Activated CD4-positive, alpha-beta T cell treated with anti-CD3 and anti-CD28 coated beads for 36 hours (primary cell): ENCODE data around the gene OR11G2. TPM values are rescaled to one million over a fixed set of nuclear protein-coding genes. Genes with fewer than 3 reads are reported as not detected.
"Not testable (repeated sequence)": the region's sequence is repeated elsewhere in the genome, so short reads cannot be mapped to it uniquely, and the experiment has no call there.

Source experiments
- ATAC-seq: fragments of 200-7000 bp; cut with Tn5 transposase; one replicate; pipeline ENCODE4 v1.10.0; 2021; ENCODE audit warnings: mild to moderate bottlenecking, moderate library complexity
- CTCF ChIA-PET: fragments of 350-600 bp; sonication (Branson Sonifier 250); formaldehyde crosslinking; loops from one replicate; lab custom pipeline; 2021; ENCODE audit warnings: antibody characterized with exemption; lab: Charles Lee
- POLR2A ChIA-PET: fragments of 350-600 bp; sonication (Branson Sonifier 250); formaldehyde crosslinking; loops from one replicate; lab custom pipeline; 2021; ENCODE audit warnings: antibody characterized with exemption, inconsistent platforms; lab: Charles Lee
- DNase-seq: peaks from one replicate; pipeline ENCODE4 v3.0.0-alpha.2; 2020
- H3K27ac Mint-ChIP-seq: one replicate; pipeline ENCODE4 v1.8.0; 2021; ENCODE audit warnings: mixed read lengths
- H3K27me3 Mint-ChIP-seq: one replicate; pipeline ENCODE4 v1.8.0; 2021; ENCODE audit warnings: mixed read lengths
- H3K36me3 Mint-ChIP-seq: one replicate; pipeline ENCODE4 v1.8.0; 2021; ENCODE audit warnings: low read depth, mixed read lengths
- H3K4me1 Mint-ChIP-seq: one replicate; pipeline ENCODE4 v1.8.0; 2021; ENCODE audit warnings: mixed read lengths
- H3K4me3 Mint-ChIP-seq: one replicate; pipeline ENCODE4 v1.8.0; 2021; ENCODE audit warnings: mild to moderate bottlenecking, moderate library complexity, mixed read lengths
- H3K9me3 Mint-ChIP-seq: one replicate; pipeline ENCODE4 v1.8.0; 2021; ENCODE audit warnings: low read depth, mixed read lengths
- intact Hi-C, 2 experiments: fragments of 100-400 bp; cut with DNase I in 1 of 2; cut with micrococcal nuclease in 1 of 2; formaldehyde crosslinking; loops; one replicate each; pipeline versions ENCODE4 v1.14.2 to v1.15.1; 2022 to 2024; cut with DNase I, micrococcal nuclease
- total RNA-seq, 2 experiments: library from RNA; stranded (reverse); gene quantifications; one replicate each; pipeline ENCODE4 v1.2.3, GENCODE V29; 2021

Gene OR11G2, protein sequence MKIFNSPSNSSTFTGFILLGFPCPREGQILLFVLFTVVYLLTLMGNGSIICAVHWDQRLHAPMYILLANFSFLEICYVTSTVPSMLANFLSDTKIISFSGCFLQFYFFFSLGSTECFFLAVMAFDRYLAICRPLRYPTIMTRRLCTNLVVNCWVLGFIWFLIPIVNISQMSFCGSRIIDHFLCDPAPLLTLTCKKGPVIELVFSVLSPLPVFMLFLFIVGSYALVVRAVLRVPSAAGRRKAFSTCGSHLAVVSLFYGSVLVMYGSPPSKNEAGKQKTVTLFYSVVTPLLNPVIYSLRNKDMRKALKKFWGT
- not detected for total RNA-seq

- CTCF ChIA-PET, result interaction anchor here (0.7 kb wide), 1 partner anchor 59 kb away, joined by 3 read pairs; no protein-coding TSS in a partner anchor
- ATAC-seq (no peak), DNase-seq (no peak)
- no peaks in the 10 kb centered on the region for H3K4me1 Mint-ChIP-seq
- H3K27me3 Mint-ChIP-seq, result peaks cover 9% of the 10 kb centered on the region
- H3K27ac Mint-ChIP-seq, result no peak within 1 kb of the TSS
- no peaks in the 10 kb centered on the region for H3K9me3 Mint-ChIP-seq
- intact Hi-C loops, result no loop called here
- POLR2A ChIA-PET, result no interaction called here
- no peak within 1 kb of the TSS for H3K4me3 Mint-ChIP-seq
- H3K36me3 Mint-ChIP-seq, result no peaks in the 10 kb centered on the region
Observed at GRCh38 chr14:20190596-20190995, at the start of gene OR11G2. Gene OR11G2 (plus strand): TSS chr14:20190896. CDS start chr14:20197438, 6,542 bp downstream.

DNA sequence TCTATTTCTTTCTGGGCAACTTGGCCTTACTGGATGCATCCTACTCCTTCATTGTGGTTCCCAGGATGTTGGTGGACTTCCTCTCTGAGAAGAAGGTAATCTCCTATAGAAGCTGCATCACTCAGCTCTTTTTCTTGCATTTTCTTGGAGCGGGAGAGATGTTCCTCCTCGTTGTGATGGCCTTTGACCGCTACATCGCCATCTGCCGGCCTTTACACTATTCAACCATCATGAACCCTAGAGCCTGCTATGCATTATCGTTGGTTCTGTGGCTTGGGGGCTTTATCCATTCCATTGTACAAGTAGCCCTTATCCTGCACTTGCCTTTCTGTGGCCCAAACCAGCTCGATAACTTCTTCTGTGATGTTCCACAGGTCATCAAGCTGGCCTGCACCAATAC is 46.8 kb upstream of the OR11G2 start:
- Mint-ChIP-seq H3K4me1 (no peaks in the 10 kb centered on the region), H3K27me3 (peaks cover 7% of the 10 kb centered on the region), H3K36me3 (no peaks in the 10 kb centered on the region), H3K9me3 (no peaks in the 10 kb centered on the region), H3K27ac (no peak overlapping the region), H3K4me3 (no peak overlapping the region)
- intact Hi-C loops, result no loop called here
- ATAC-seq (no peak), DNase-seq (no peak)
- POLR2A ChIA-PET, result no interaction called here
- CTCF ChIA-PET, result interaction anchor here (1.0 kb wide), 1 partner anchor 335 kb away, joined by 3 read pairs; no protein-coding TSS in a partner anchor

- Mint-ChIP-seq H3K4me3 (no peak overlapping the region), H3K27ac (no peak overlapping the region), H3K4me1 (no peaks in the 10 kb centered on the region), H3K9me3 (peaks cover 6% of the 10 kb centered on the region), H3K27me3 (peaks cover 7% of the 10 kb centered on the region), H3K36me3 (no peaks in the 10 kb centered on the region)
- ChIA-PET POLR2A (no interaction called here), CTCF (no interaction called here)
- no peak for ATAC-seq
- intact Hi-C loops, result no loop called here
- no peak for DNase-seq
Observed at GRCh38 chr14:20144820-20145219, 45.9 kb upstream of the OR11G2 start.

- H3K9me3 Mint-ChIP-seq, result peaks cover 21% of the 10 kb centered on the region
- no peaks in the 10 kb centered on the region for H3K27me3 Mint-ChIP-seq
- DNase-seq, result no peak
- H3K36me3 Mint-ChIP-seq, result no peaks in the 10 kb centered on the region
- H3K4me1 Mint-ChIP-seq, result no peaks in the 10 kb centered on the region
- intact Hi-C loops, result no loop called here
- CTCF ChIA-PET, result no interaction called here
- H3K4me3 Mint-ChIP-seq, result no peak overlapping the region
- ATAC-seq, result no peak
- H3K27ac Mint-ChIP-seq, result no peak overlapping the region
- POLR2A ChIA-PET, result no interaction called here
Observed at GRCh38 chr14:20164462-20164861, 26.2 kb upstream of the OR11G2 start.

DNA sequence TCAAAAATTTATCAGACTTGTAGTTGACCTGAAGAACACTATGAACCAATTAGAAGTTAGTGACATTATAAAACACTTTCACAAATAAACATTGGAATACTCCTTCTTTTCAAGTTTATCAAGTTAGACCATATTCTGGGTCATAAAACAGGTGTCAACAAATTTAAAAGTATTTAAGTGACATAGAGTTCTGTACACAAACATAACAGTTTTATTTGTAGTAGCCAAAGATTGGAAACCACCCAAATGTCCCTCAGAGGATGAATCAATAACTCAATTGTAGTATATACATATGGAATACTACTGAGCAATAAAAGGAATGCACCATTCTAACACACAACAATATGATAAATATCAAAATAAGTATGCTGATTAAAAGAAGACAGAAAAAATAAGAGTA is 23.6 kb upstream of the OR11G2 start:
- Mint-ChIP-seq H3K9me3 (peaks cover 19% of the 10 kb centered on the region), H3K36me3 (no peaks in the 10 kb centered on the region), H3K27me3 (peaks cover 4% of the 10 kb centered on the region), H3K4me1 (no peaks in the 10 kb centered on the region), H3K27ac (no peak overlapping the region), H3K4me3 (no peak overlapping the region)
- DNase-seq, result no peak
- no peak for ATAC-seq
- ChIA-PET CTCF (no interaction called here), POLR2A (no interaction called here)
- intact Hi-C loops, result no loop called here

DNA sequence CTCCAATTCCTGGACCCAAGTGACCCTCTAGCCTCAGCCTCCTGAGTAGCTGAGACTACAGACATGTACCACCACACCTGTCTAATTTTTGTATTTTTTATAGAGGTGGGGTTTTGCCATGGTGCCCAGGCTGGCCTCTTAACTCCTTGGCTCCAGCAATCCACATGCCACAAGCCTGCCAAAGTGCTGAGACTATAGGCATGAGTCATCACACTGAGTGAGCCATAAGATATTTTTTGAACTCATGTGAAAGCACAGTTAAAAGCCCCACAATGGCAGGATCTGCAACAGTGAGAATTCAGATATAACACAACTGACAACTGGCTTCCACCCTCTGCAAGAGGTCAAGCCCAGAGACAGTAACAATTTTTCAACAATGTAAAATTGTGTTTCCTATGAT is 20.8 kb upstream of the OR11G2 start:
- H3K4me1 Mint-ChIP-seq, H3K9me3 Mint-ChIP-seq, intact Hi-C loops, H3K36me3 Mint-ChIP-seq, ATAC-seq, H3K4me3 Mint-ChIP-seq, DNase-seq, H3K27ac Mint-ChIP-seq, H3K27me3 Mint-ChIP-seq, POLR2A ChIA-PET: not testable (repeated sequence)
- CTCF ChIA-PET, result interaction anchor here (0.6 kb wide), 1 partner anchor 598 kb away, joined by 3 read pairs; no protein-coding TSS in a partner anchor

- CTCF ChIA-PET, DNase-seq, ATAC-seq, H3K27ac Mint-ChIP-seq, H3K9me3 Mint-ChIP-seq, H3K27me3 Mint-ChIP-seq, H3K4me1 Mint-ChIP-seq, H3K4me3 Mint-ChIP-seq, H3K36me3 Mint-ChIP-seq, POLR2A ChIA-PET, intact Hi-C loops: not testable (repeated sequence)
Observed at GRCh38 chr14:20174205-20174604, 16.5 kb upstream of the OR11G2 start.

DNA sequence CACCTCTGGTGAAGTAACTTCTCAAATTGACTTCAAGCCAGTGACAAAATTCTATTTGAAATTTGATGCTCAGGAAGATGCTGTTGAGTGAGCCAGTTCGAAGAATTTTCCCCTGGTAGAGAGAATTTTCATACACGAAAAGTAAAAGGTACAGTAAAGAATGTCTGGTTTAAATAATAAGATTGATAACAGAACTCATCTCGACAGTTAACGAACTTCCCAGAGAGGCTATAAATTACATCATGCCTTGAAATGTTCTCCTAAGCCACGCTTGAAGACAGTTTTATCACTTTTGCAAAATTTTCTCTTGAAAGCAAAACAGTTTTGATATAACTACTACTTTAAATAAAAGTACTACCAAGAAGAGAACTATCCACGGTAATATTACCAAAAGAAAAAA is 14.4 kb upstream of the OR11G2 start:
- H3K27me3 Mint-ChIP-seq, result peaks cover 3% of the 10 kb centered on the region
- no peak for DNase-seq
- H3K4me3 Mint-ChIP-seq, result no peak overlapping the region
- no peaks in the 10 kb centered on the region for H3K4me1 Mint-ChIP-seq
- no peak overlapping the region for H3K27ac Mint-ChIP-seq
- H3K9me3 Mint-ChIP-seq, result no peaks in the 10 kb centered on the region
- ChIA-PET CTCF (no interaction called here), POLR2A (no interaction called here)
- intact Hi-C loops, result no loop called here
- ATAC-seq, result no peak
- H3K36me3 Mint-ChIP-seq, result no peaks in the 10 kb centered on the region

- no peaks in the 10 kb centered on the region for H3K36me3 Mint-ChIP-seq
- no peaks in the 10 kb centered on the region for H3K9me3 Mint-ChIP-seq
- intact Hi-C loops, result no loop called here
- POLR2A ChIA-PET, result interaction anchor here (0.6 kb wide), 1 partner anchor 1205 kb away, joined by 4 read pairs; no protein-coding TSS in a partner anchor
- H3K27ac Mint-ChIP-seq, result no peak overlapping the region
- peaks cover 4% of the 10 kb centered on the region for H3K27me3 Mint-ChIP-seq
- DNase-seq, result no peak
- CTCF ChIA-PET, result no interaction called here
- no peak overlapping the region for H3K4me3 Mint-ChIP-seq
- no peak for ATAC-seq
- no peaks in the 10 kb centered on the region for H3K4me1 Mint-ChIP-seq
Observed at GRCh38 chr14:20177433-20177974, 13.2 kb upstream of the OR11G2 start.

- H3K27me3 Mint-ChIP-seq, result peaks cover 4% of the 10 kb centered on the region
- ATAC-seq, result no peak
- intact Hi-C loops, result no loop called here
- CTCF ChIA-PET, result interaction anchor here (0.7 kb wide), 1 partner anchor 12 kb away, joined by 3 read pairs; no protein-coding TSS in a partner anchor
- POLR2A ChIA-PET, result no interaction called here
- H3K4me3 Mint-ChIP-seq, result no peak overlapping the region
- H3K36me3 Mint-ChIP-seq, result no peaks in the 10 kb centered on the region
- H3K9me3 Mint-ChIP-seq, result no peaks in the 10 kb centered on the region
- no peak for DNase-seq
- no peaks in the 10 kb centered on the region for H3K4me1 Mint-ChIP-seq
- H3K27ac Mint-ChIP-seq, result no peak overlapping the region
Observed at GRCh38 chr14:20179218-20179617, 11.5 kb upstream of the OR11G2 start.

- ChIA-PET POLR2A (no interaction called here), CTCF (interaction anchor here (0.7 to 1.1 kb wide), 2 partner anchors 12 kb away, joined by 3 to 5 read pairs; no protein-coding TSS in a partner anchor)
- intact Hi-C loops, result no loop called here
- Mint-ChIP-seq H3K4me1 (no peaks in the 10 kb centered on the region), H3K27me3 (peaks cover 4% of the 10 kb centered on the region), H3K4me3 (no peak overlapping the region), H3K27ac (no peak overlapping the region), H3K36me3 (no peaks in the 10 kb centered on the region), H3K9me3 (no peaks in the 10 kb centered on the region)
- no peak for DNase-seq
- ATAC-seq, result no peak
Observed at GRCh38 chr14:20179880-20180279, 10.8 kb upstream of the OR11G2 start.

GRCh38 chr14:20180486-20180885 is 10.2 kb upstream of the OR11G2 start:
- POLR2A ChIA-PET, result no interaction called here
- intact Hi-C loops, result no loop called here
- no peak overlapping the region for H3K27ac Mint-ChIP-seq
- no peaks in the 10 kb centered on the region for H3K9me3 Mint-ChIP-seq
- H3K4me1 Mint-ChIP-seq, result no peaks in the 10 kb centered on the region
- no peak overlapping the region for H3K4me3 Mint-ChIP-seq
- no peaks in the 10 kb centered on the region for H3K36me3 Mint-ChIP-seq
- DNase-seq (no peak), ATAC-seq (no peak)
- peaks cover 6% of the 10 kb centered on the region for H3K27me3 Mint-ChIP-seq
- CTCF ChIA-PET, result interaction anchor here (1.1 kb wide), 1 partner anchor 12 kb away, joined by 5 read pairs; no protein-coding TSS in a partner anchor
